Measurements from ENCODE around the gene GDF10. TPM values are rescaled to one million over a fixed set of nuclear protein-coding genes. Genes with fewer than 3 reads are reported as not detected.

The GDF10 gene
- total and polyA plus RNA-seq, 9 of the 15 experiments (the other 6 are each of a cell fraction or from before 2014, with no cell fraction given) = 0.03 to 0.20 (median 0.11) TPM; not detected in 6

GRCh38 chr10:47286591-47287315, 13.2 kb upstream of the GDF10 start:
- no peak overlapping the region for H3K4me3 ChIP-seq

More at GRCh38 chr10:47286591-47287315, 13.2 kb upstream of the GDF10 start:
- ATAC-seq (no peak), DNase-seq (ENCODE audit: extremely low read depth in 1 of 4, low spot score in 3 of 4) (no peak), FAIRE-seq (no peak)
- intact Hi-C loops (cut with micrococcal nuclease) (loop anchor here (2.0 kb wide), 1 partner anchor 20 kb away; no protein-coding TSS in a partner anchor), in situ Hi-C loops (cut with MboI) (no loop called here)
- Histone ChIP-seq H3K9me3 (replicated peaks; ENCODE audit: control insufficient read depth, insufficient read depth, low read depth, low read length) (no peaks in the 10 kb centered on the region), H3K27ac (ENCODE audit: extremely low read depth, low read depth, low read length) (no peak overlapping the region), H3K4me1 (replicated peaks in 1 of 2; ENCODE audit: control insufficient read depth in 2 of 2, insufficient read depth in 2 of 2, low read length in 2 of 2) (no peaks in the 10 kb centered on the region; a peak in 1 of 5 replicates), H4K20me1 (replicated peaks; ENCODE audit: control insufficient read depth, insufficient read depth, low read length) (0 out of 2 replicates have a peak, but pooled peaks cover 17% of the 10 kb centered on the region), H3K9ac (ENCODE audit: insufficient read depth in 1 of 2, low read depth in 2 of 2, low read length in 2 of 2) (no peak overlapping the region), H3K27me3 (ENCODE audit: control insufficient read depth in 2 of 2, insufficient read depth in 2 of 2, low read length in 2 of 2) (peaks cover 12 to 69% of the 10 kb centered on the region in 2 experiments; a peak in 4 of 5 replicates), H2AFZ (ENCODE audit: low read depth, low read length) (no peak overlapping the region), H3K79me2 (ENCODE audit: control insufficient read depth, insufficient read depth, low read length) (no peaks in the 10 kb centered on the region), H3K9me1 (ENCODE audit: control insufficient read depth, insufficient read depth, low read length) (no peaks in the 10 kb centered on the region), H3K4me2 (ENCODE audit: insufficient read depth, low read length) (no peak overlapping the region), H3K36me3 (ENCODE audit: control insufficient read depth, insufficient read depth, low read length) (no peaks in the 10 kb centered on the region)
- BruUV-seq (replicated peaks) = no TSS peak
- ChIA-PET POLR2A (interaction anchor here (0.7 to 1.5 kb wide), 6 partner anchors 8 to 36 kb away, joined by 3 to 4 read pairs (median 3); no protein-coding TSS in a partner anchor), CTCF (ENCODE audit: low intra/inter-chr PET ratio) (no interaction called here)
- TF ChIP-seq ZNF512 (tag; IDR thresholded peaks at IDR 0.05) (peak; percentile 62; the same call in 1 of the 2 replicates), FOS (IDR thresholded peaks at IDR 0.05; ENCODE audit: extremely low read depth, insufficient read length) (no peak), ZNF277 (CRISPR knock-in tag; IDR thresholded peaks at IDR 0.05; ENCODE audit: borderline replicate concordance) (no peak)
- 3% methylated on average over 4 of the region's 4 CpGs for WGBS (ENCODE audit: insufficient coverage, low coverage, missing lambda C conversion rate)

Data from K562 (cell line).